Gastroesophageal sphincter (tissue), 3 donors: ENCODE results near the gene OPCML.

Experiments used
- CTCF ChIP-seq, 4 experiments: fragments of 200-600 bp in 2 of 4; fragments of 450-650 bp in 2 of 4; sonication (generic) in 1 of 4; IDR thresholded peaks; one replicate each; pipeline ENCODE4 v1.5.1; 2017 to 2019; ENCODE audit warnings: antibody characterized with exemption in 4 of 4, mild to moderate bottlenecking in 2 of 4, moderate library complexity in 2 of 4
- EP300 ChIP-seq: sonication (generic); formaldehyde crosslinking; IDR thresholded peaks from one replicate; pipeline ENCODE4 v1.6.1; 2017; ENCODE audit warnings: antibody characterized with exemption, mild to moderate bottlenecking
- POLR2A ChIP-seq, 2 donors: fragments of 450-650 bp; IDR thresholded peaks; one replicate each; pipeline ENCODE4 v1.6.1; 2017; ENCODE audit warnings: antibody characterized with exemption in 2 of 2, mild to moderate bottlenecking in 2 of 2, moderate library complexity in 1 of 2

GRCh38 chr11:132763503-132763902 is 768.8 kb downstream of the OPCML start:
- TF ChIP-seq POLR2A (IDR thresholded peaks at IDR 0.05) (no peak), CTCF (IDR thresholded peaks at IDR 0.05) (no peak), EP300 (no peak)
